GM21390 (cell line): Measurements from ENCODE around the gene FABP3.

ENCODE experiments used
- ATAC-seq: cut with Tn5 transposase; IDR thresholded peaks from one replicate; pipeline ENCODE4 v1.9.1; 2021; ENCODE audit not compliant: unreplicated experiment

FABP3 gene

GRCh38 chr1:31318146-31318545 lies 54.7 kb downstream of the FABP3 start:
- no peak for ATAC-seq

GRCh38 chr1:31315902-31316301 lies 57.0 kb downstream of the FABP3 start:
- ATAC-seq = no peak
